ENCODE measurements around the gene FDX2. TPM values are rescaled to one million over a fixed set of nuclear protein-coding genes. Genes with fewer than 3 reads are reported as not detected.
A peak's percentile ranks its signal among the peaks of the same experiment; 100 is the strongest.

Gene FDX2
- total RNA-seq, 4 donors from 2014 or later, result 6.7 to 36.5 (median 16.6) TPM

DNA sequence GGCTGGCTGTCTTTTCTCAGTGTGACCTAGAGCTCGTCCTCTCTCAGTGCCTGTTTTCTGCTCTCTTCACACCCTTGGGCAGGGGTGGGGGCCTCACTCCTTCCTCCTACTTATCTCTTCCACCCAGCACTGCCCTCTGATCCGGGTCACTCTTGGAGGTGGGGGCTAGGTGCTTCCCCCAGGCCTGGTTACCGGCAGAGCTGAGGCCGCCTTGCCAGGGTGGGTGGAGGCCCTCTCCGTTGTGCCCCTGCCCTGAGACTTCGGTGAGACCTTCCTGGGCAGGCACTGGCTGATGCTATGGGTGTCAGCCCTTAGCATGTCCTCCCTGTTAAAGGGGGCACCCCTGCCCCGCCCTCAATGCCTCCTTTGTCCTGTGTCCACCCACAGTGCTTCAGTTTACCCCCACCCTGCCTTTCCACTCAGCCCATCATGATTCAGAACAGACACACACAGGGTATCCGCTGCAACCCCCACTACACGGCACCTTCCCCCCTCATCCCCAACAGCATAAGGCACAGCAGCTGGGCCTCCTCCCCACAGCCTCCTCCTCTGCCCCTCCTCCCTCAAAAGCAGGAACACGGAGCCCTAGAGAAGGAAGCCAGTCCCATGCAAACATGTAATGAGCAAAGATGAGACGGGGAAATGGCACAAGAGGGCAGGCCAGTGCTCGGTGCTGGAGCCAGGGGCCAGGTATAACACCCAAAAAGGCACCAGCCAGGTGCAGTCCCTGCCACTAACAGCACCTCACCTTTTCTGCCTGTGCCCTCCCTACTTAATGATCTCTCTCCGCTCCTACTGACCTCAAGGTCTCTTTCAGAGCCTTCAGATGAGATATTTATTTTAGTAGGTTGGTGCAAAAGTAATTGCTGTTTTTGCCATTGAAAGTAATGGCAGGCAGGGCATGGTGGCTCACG lies 16.0 kb downstream of the FDX2 start:
- Histone ChIP-seq H3K27me3 (peaks cover 59% of the 10 kb centered on the region), H3K36me3 (no peaks in the 10 kb centered on the region), H3K4me1 (peaks cover 0 to 17% (median 13%) of the 10 kb centered on the region in 3 donors), H3K4me3 (no peak overlapping the region), H3K27ac (peak overlapping the region in 1 of 4 donors; percentile 9), H3K9me3 (no peaks in the 10 kb centered on the region)
- 40 to 49% methylated on average over 2 to 8 of the region's 14 CpGs for WGBS, 2 donors (ENCODE audit: low coverage in 1 of 2)
- TF ChIP-seq POLR2AphosphoS5 (IDR thresholded peaks at IDR 0.05), result no peak
- TF ChIP-seq, protein P1, sequence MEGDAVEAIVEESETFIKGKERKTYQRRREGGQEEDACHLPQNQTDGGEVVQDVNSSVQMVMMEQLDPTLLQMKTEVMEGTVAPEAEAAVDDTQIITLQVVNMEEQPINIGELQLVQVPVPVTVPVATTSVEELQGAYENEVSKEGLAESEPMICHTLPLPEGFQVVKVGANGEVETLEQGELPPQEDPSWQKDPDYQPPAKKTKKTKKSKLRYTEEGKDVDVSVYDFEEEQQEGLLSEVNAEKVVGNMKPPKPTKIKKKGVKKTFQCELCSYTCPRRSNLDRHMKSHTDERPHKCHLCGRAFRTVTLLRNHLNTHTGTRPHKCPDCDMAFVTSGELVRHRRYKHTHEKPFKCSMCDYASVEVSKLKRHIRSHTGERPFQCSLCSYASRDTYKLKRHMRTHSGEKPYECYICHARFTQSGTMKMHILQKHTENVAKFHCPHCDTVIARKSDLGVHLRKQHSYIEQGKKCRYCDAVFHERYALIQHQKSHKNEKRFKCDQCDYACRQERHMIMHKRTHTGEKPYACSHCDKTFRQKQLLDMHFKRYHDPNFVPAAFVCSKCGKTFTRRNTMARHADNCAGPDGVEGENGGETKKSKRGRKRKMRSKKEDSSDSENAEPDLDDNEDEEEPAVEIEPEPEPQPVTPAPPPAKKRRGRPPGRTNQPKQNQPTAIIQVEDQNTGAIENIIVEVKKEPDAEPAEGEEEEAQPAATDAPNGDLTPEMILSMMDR (IDR thresholded peaks at IDR 0.05), result no peak
- no peak for TF ChIP-seq EP300 (IDR thresholded peaks at IDR 0.05)
- no peak for TF ChIP-seq POLR2A (IDR thresholded peaks at IDR 0.05)
- ATAC-seq, result peak; percentile 46

DNA sequence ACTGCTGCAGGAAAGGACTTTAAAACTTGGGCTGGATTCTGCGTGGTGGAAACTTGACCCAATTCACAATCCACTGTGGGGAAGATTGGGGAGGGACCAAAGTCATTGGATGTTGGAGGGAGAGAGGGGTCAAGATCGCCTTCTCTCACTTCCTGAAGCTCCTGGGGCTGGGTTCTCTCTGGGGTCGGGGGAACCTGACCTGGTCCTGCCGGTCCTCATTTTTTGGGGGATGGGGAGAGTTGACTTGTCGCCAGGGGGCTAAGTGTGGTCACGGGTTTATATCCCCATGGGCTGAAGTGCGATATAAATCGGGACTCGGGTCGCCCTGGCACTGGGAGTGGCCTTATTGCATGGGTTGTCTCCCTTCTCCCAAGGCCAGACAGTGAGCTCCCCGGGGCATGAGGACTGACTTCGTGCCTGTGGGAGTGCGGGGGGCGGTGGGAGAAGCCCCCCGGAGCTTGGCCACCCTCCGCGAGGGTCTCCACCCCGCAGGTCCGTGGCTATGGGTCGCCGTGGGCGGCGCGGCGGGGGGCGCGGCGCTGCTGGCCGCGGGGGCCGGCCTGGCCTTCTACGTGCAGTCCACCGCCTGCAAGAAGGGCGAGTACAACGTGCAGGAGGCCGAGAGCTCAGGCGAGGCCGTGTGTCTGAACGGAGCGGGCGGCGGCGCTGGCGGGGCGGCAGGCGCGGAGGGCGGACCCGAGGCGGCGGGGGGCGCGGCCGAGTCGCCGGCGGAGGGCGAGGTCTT lies 19.8 kb downstream of the FDX2 start:
- H3K27ac ChIP-seq, result no peak overlapping the region
- ATAC-seq, result no peak
- H3K27me3 ChIP-seq, result peaks cover 97% of the 10 kb centered on the region
- no peaks in the 10 kb centered on the region for H3K9me3 ChIP-seq
- TF ChIP-seq, protein P1 (IDR thresholded peaks at IDR 0.05), result no peak
- TF ChIP-seq POLR2AphosphoS5 (IDR thresholded peaks at IDR 0.05), result no peak
- no peak for TF ChIP-seq EP300 (IDR thresholded peaks at IDR 0.05)
- no peak for TF ChIP-seq POLR2A (IDR thresholded peaks at IDR 0.05)
- peaks cover 0 to 55% (median 26%) of the 10 kb centered on the region in 3 donors for H3K4me1 ChIP-seq
- H3K36me3 ChIP-seq, result no peaks in the 10 kb centered on the region
- peak overlapping the region in 1 of 2 donors; percentile 32 for H3K4me3 ChIP-seq
- 0% methylated on average over 1 to 5 of the region's 58 CpGs for WGBS, 2 donors (ENCODE audit: low coverage in 1 of 2)

DNA sequence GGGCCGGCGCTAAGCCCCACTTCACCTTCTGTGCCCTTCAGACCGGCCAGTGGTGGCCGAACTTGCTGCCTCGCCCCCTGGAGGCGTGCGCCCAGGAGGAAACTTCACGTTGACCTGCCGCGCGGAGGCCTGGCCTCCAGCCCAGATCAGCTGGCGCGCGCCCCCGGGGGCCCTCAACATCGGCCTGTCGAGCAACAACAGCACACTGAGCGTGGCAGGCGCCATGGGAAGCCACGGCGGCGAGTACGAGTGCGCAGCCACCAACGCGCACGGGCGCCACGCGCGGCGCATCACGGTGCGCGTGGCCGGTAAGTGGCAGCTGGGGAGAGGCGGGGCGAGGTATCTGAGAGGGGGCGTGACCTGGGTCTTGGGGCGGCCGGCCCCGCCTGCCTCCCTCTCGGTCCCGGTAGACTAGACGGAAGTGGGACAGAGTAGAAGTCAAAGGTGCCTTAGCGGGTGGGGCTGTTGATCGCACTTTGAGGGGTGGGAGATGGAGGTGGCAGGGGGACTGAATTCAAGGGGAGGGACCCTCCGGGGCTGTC lies 20.4 kb downstream of the FDX2 start:
- WGBS, 2 donors (ENCODE audit: low coverage in 1 of 2), result 0% methylated on average over 1 to 6 of the region's 48 CpGs
- Histone ChIP-seq H3K36me3 (no peaks in the 10 kb centered on the region), H3K4me1 (peaks cover 0 to 61% (median 32%) of the 10 kb centered on the region in 3 donors), H3K27ac (no peak overlapping the region), H3K4me3 (peak overlapping the region in 1 of 2 donors; percentile 32), H3K27me3 (peaks cover 99% of the 10 kb centered on the region), H3K9me3 (no peaks in the 10 kb centered on the region)
- no peak for ATAC-seq
- TF ChIP-seq EP300 (IDR thresholded peaks at IDR 0.05) (no peak), POLR2A (IDR thresholded peaks at IDR 0.05) (no peak), POLR2AphosphoS5 (IDR thresholded peaks at IDR 0.05) (no peak)
- TF ChIP-seq, protein P1 (IDR thresholded peaks at IDR 0.05), result no peak

DNA sequence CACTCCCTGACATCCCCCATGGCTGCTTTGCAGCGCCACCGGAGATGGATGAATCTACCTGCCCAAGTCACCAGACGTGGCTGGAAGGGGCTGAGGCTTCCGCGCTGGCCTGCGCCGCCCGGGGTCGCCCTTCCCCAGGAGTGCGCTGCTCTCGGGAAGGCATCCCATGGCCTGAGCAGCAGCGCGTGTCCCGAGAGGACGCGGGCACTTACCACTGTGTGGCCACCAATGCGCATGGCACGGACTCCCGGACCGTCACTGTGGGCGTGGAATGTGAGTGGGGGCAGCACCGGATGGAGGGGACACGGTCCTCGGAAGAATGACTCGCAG lies 21.5 kb downstream of the FDX2 start:
- Histone ChIP-seq H3K27me3 (peaks cover 99% of the 10 kb centered on the region), H3K9me3 (no peaks in the 10 kb centered on the region), H3K27ac (no peak overlapping the region), H3K4me3 (no peak overlapping the region), H3K4me1 (peaks cover 0 to 72% (median 42%) of the 10 kb centered on the region in 3 donors), H3K36me3 (no peaks in the 10 kb centered on the region)
- WGBS, 2 donors (ENCODE audit: low coverage in 1 of 2), result 0% methylated on average over 2 of the region's 25 CpGs; no CpG with 5 or more reads in 1 of the 2 donors
- no peak for ATAC-seq
- TF ChIP-seq, protein P1 (IDR thresholded peaks at IDR 0.05), result no peak
- TF ChIP-seq POLR2AphosphoS5 (IDR thresholded peaks at IDR 0.05) (no peak), POLR2A (IDR thresholded peaks at IDR 0.05) (no peak), EP300 (IDR thresholded peaks at IDR 0.05) (no peak)
